Ascending aorta (tissue), 2 donors: ENCODE data around the gene OR4F6. TPM values are rescaled to one million over a fixed set of nuclear protein-coding genes. Genes with fewer than 3 reads are reported as not detected.

Experiments
- DNase-seq, 2 donors: peaks; one replicate each; pipeline ENCODE4 v3.0.0-alpha.2; 2019; ENCODE audit warnings: low spot score in 2 of 2
- H3K27ac ChIP-seq, 2 donors: fragments of 200-600 bp; sonication (generic); one replicate each; pipeline ENCODE4 v1.5.1; 2016 to 2017; ENCODE audit warnings: mild to moderate bottlenecking in 1 of 2
- H3K27me3 ChIP-seq: fragments of 200-600 bp; sonication (generic); one replicate; pipeline ENCODE4 v1.5.1; 2017
- H3K36me3 ChIP-seq, 2 donors: fragments of 200-600 bp; sonication (generic); one replicate each; pipeline ENCODE4 v1.5.1; 2016
- H3K4me1 ChIP-seq, 2 donors: fragments of 200-600 bp; sonication (generic); one replicate each; pipeline ENCODE4 v1.5.1; 2016 to 2017; ENCODE audit warnings: mild to moderate bottlenecking in 1 of 2
- H3K4me3 ChIP-seq, 2 donors: fragments of 200-600 bp; sonication (generic); one replicate each; pipeline ENCODE4 v1.5.1; 2016 to 2017; ENCODE audit warnings: mild to moderate bottlenecking in 1 of 2
- H3K9me3 ChIP-seq, 2 donors: fragments of 200-600 bp; sonication (generic); one replicate each; pipeline ENCODE4 v1.5.1; 2016
- CTCF ChIP-seq, 3 experiments: fragments of 200-600 bp in 2 of 3; fragments of 450-650 bp in 1 of 3; sonication (generic) in 2 of 3; IDR thresholded peaks; one replicate each; pipeline ENCODE4 v1.5.1; 2016 to 2019; ENCODE audit warnings: antibody characterized with exemption in 3 of 3, mild to moderate bottlenecking in 1 of 3, moderate library complexity in 1 of 3
- intact Hi-C: fragments of 100-400 bp; cut with DNase I; formaldehyde crosslinking; loops from one replicate; pipeline ENCODE4 v1.15.1; 2023
- total RNA-seq: library from RNA; depleted of rRNA; stranded (reverse); fragments of >200 nt; gene quantifications from one replicate; pipeline ENCODE4 v1.1.0, GENCODE V29; 2016

OR4F6 gene
- total RNA-seq, 1 donor from 2014 or later, result not detected

- H3K9me3 ChIP-seq, result no peaks in the 10 kb centered on the region
- no peak for TF ChIP-seq CTCF (IDR thresholded peaks at IDR 0.05)
- no peak overlapping the region for H3K4me3 ChIP-seq
- no peaks in the 10 kb centered on the region for H3K36me3 ChIP-seq
- no peaks in the 10 kb centered on the region for H3K4me1 ChIP-seq
- intact Hi-C loops, result no loop called here
- no peak for DNase-seq
- no peak overlapping the region for H3K27ac ChIP-seq
- no peaks in the 10 kb centered on the region for H3K27me3 ChIP-seq
Observed at GRCh38 chr15:101841656-101842055, 38.3 kb downstream of the OR4F6 start.

GRCh38 chr15:101844916-101845315, 41.6 kb downstream of the OR4F6 start:
- Histone ChIP-seq H3K27me3 (no peaks in the 10 kb centered on the region), H3K36me3 (no peaks in the 10 kb centered on the region), H3K9me3 (no peaks in the 10 kb centered on the region), H3K27ac (no peak overlapping the region), H3K4me3 (no peak overlapping the region), H3K4me1 (no peaks in the 10 kb centered on the region)
- intact Hi-C loops, result no loop called here
- DNase-seq, result no peak
- TF ChIP-seq CTCF (IDR thresholded peaks at IDR 0.05), result no peak

GRCh38 chr15:101852356-101852755, 49.0 kb downstream of the OR4F6 start:
- no peak overlapping the region for H3K27ac ChIP-seq
- no peak for TF ChIP-seq CTCF (IDR thresholded peaks at IDR 0.05)
- no peak overlapping the region for H3K4me3 ChIP-seq
- H3K27me3 ChIP-seq, result no peaks in the 10 kb centered on the region
- intact Hi-C loops, result no loop called here
- no peak for DNase-seq
- no peaks in the 10 kb centered on the region for H3K9me3 ChIP-seq
- no peaks in the 10 kb centered on the region for H3K4me1 ChIP-seq
- H3K36me3 ChIP-seq, result no peaks in the 10 kb centered on the region

Other genes starting within 250 kb of the OR4F6 start
- gene TM2D3, start 151.1 kb upstream of the OR4F6 start, total RNA-seq, result 105 TPM
- gene TARS3, start 79.0 kb upstream of the OR4F6 start, total RNA-seq, result 39.5 TPM
- gene OR4F15, start 8.7 kb downstream of the OR4F6 start, total RNA-seq, result not detected